GM21786 (cell line): ENCODE data around the gene STAG1.
"Not testable (repeated sequence)": the region's sequence is repeated elsewhere in the genome, so short reads cannot be mapped to it uniquely, and the experiment has no call there.

Source experiments
- ATAC-seq: cut with Tn5 transposase; IDR thresholded peaks from one replicate; pipeline ENCODE4 v1.9.1; 2021; ENCODE audit not compliant: unreplicated experiment

Gene STAG1

DNA sequence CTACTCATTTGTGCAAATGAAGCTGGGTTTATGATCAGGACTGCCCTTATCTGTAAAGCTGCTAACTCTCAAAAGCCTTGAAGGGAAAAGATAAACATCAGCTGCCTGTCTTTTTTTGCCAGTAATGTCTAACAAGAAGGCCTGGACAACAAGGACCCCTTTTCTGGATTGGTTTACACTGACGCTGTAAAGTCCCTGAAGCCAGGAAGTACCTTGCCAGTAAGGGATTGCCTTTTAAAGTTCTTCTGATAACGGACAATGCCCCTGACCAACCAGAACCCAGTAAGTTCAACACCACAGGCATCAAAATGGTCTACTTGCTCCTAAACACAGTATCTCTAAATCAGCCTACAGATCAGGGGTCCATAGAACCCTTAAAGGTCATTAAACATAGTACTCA is 324.0 kb downstream of the STAG1 start:
- ATAC-seq: no peak

DNA sequence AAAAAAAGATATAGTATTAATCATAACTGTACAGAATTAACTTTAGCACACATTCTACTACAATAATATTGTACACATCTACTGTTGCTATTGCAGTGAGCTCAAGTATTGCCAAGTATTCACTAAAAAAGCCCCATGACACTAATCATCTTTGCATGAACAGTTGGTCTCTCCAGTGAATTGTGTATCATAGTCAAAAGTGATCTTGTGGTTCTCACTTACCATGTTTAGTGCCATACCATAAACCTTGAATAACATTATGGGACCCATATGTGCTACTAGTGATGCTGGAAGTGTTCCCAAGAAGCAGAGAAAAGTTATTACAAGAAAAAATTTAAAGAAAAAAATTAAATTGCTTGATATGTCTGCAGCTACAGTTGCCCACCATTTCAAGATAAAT is 324.9 kb downstream of the STAG1 start:
- ATAC-seq: no peak

DNA sequence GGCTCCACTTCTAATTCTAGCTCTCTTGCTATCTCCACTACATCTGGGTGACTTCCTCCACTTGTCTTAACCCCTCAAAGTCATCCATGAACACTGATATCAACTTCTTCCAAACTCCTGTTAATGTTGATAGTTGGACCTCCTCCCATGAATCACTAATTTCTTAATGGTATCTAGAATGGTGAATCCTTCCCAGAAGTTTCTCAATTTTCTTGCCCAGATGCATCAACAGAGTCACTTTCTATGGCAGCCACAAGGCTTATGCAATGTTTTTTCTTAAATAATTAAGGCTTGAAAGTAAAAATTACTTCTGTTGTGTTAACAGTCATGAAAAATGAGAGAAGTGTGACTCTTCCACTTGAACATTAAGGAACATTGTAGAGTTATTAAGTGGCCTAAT is 337.7 kb downstream of the STAG1 start:
- ATAC-seq: no peak

DNA sequence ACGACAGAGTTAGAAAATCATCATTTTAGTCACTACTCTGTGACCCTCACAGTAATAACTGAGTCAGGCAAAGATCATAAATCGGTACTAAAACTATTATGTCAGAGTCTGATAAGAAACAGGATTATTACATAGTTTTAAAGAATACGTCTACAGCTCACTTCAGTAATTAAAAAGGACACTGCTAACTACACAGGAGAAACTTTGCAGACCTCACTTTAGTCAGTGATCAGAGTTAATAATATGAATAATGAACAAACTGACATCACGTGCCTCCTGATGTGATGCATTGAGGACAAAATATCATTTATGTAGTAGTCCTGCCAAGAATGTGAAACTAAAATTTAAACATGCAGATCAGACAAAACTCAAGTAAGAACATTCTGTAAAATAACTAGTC is 339.9 kb downstream of the STAG1 start:
- no peak for ATAC-seq

DNA sequence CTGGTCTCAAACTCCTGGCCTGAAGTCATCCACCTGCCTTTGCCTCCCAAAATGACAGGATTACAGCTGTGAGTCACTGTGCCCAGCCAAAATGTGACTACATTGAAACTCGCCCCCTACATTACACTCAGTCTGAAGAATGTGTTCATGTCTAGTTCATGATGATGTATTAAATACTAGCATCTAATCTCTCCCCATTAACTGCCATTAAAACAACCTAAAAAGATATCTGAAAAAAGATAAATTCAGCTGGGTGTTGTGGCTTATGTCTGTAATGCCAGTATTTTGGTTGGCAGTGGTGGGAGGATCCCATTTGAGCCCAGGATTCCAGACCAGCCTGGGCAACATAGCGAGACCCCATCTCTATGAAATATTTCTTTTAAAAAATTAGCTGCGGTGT is 342.6 kb downstream of the STAG1 start:
- ATAC-seq: no peak

DNA sequence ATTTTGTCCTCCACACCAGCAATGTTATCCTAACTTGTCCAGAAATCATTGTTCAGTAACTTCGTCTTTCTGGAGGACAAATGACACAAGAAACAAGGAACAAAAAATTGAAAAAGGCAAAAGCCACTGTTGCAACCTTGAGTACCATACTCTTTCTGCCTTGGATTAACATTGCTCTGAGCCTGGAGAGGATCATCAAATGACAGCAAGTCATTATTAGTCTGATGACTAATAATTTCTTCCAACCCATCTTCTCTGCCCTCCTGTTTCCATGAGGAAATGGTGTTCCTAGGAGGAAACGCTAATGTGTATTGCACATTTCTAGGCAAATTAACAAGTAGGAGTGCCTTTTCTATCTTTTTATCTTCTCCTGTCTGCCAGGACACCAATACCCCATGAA is 348.1 kb downstream of the STAG1 start:
- no peak for ATAC-seq

DNA sequence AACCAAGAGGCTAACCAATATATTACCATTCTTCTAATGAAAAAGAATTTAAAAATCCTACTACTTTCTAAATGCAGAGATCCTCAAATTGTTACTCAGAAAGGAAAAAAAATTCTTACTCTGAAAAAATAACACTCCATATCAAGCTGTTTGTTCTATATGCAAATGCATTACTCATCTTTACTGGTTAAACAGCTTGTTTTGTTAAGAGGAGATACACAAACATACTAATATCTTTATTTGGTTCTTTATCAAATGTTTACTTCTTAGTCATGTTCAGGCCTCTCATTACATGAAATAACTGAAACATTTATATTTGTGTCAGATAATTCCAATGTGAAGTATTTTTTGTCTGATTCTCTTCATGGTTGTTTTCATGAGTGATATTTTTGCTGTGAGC is 355.3 kb downstream of the STAG1 start:
- no peak for ATAC-seq

DNA sequence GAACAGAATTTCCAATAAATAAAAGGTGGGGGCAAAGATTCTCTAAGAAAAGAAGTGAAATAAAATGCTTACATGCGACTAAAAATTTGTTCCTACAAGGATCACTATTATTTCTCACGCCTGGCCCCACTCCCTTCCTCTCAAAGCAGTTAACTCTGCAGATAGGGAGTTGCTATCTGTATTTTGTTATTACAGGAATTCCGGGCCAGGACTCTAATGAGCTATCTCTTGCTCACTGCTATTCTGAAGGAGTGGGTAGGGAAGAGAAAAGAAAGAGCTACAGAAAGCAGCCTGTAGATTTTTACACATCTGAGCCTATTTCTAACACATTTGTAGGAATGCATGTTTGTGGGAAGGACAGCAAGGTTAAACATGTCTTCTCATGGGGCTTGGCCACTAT is 361.6 kb downstream of the STAG1 start:
- no peak for ATAC-seq

DNA sequence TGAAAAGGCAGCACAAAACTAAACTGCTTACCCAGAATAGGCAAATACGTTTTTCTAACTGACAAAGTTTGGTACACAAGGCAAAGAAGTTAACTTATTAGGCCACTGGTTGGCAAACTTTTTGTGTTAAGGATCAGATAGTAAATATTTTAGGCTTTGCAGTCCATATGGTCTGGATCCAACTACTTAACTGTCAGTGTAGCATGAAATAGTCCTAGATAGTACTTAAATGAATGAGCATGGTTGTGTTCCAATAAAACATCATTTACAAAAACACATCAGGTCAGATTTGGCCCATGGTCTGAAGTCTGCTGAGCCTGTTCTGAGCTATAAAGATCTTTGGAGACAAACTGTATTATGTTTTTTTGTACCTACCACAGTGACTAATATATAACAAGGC is 365.1 kb downstream of the STAG1 start:
- no peak for ATAC-seq

DNA sequence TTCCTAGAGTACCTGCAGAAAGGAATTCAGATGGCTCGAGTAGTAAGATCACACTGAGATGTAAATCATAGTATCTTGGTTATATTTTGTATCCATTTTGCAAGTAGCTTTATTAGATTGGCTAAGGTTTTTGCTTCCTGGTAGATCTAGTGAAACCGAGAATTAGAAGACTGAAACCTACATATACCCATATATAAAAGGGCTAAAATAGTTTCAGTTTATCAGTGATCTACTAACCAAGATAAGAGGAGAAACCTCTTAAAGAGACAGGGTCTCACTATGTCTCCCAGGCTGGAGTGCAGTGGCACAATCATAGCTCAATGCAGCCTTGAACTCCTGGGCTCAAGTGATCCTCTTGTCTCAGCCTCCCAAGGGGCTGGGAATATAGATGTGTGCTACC is 366.7 kb downstream of the STAG1 start:
- peak; percentile 84 for ATAC-seq

DNA sequence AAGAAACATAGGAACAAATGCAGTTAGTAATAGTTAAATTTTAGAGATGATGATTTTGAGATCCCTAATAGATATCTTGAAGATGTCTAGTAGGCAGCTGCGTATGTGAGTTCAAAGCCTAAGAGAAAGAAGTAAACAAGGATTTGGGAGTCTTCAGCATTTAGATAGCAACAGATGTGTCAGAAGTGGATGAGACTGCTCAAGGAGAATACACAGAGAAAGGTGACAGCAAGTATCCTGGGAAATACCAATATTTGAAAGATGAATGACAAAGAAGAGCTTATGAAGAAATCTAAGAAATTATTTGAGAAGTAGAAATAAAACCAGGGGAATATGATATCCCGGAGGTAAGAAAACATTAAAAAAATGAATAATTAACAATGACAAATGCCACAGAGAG is 371.1 kb downstream of the STAG1 start:
- ATAC-seq: no peak

DNA sequence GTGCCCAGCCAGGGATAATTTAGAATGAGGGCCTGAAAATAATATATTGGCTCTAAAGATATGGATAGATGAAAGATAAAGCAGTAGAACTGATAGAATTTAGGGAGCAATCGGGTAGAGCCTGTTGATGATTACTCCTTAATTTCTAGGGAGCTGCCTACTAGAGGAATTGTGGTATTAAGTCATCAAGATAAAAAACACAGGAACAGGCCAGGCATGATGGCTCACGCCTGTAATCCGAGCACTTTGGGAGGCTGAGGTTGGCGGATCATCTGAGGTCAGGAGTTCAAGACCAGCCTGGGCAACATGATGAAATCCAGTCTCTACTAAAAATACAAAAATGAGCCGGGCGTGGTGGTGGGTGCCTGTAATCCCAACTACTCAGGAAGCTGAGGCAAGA is 371.6 kb downstream of the STAG1 start:
- ATAC-seq: no peak

DNA sequence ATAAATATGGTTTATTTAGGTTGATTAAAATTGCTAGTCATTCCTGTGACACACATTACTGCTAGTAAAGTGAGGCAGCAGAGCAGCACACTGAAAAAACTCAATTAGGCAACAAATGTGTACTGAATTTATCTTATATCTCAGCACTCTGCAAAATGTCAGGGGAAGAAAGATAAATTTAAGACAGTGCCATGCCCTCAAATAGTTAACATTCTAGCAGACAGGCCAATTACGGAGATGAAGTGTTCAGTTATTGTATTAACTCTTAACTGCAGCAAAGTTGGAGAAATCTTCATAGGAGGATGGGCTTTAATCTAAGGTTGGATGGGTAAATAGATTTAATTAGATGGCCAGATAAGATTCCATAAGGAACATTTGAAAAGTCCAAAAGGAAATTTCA is 374.2 kb downstream of the STAG1 start:
- no peak for ATAC-seq

DNA sequence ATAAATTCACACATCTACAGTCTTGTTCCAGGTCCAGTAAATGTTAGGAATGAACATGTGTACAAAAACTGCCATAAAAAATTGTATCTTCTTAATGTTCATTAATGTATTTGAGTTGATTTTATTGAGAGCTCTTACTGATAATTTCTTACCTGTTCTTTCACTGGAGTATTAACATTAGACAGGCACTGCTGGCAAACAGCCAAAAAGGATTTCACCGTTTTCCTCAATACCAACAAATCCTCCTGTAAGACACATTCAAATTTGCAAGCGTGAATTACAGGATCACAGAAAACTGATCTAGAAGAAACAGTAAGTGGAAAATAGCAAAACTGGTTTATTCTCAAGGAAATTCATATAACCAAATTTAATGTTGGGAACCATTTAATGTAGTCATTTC is 374.7 kb downstream of the STAG1 start:
- no peak for ATAC-seq

DNA sequence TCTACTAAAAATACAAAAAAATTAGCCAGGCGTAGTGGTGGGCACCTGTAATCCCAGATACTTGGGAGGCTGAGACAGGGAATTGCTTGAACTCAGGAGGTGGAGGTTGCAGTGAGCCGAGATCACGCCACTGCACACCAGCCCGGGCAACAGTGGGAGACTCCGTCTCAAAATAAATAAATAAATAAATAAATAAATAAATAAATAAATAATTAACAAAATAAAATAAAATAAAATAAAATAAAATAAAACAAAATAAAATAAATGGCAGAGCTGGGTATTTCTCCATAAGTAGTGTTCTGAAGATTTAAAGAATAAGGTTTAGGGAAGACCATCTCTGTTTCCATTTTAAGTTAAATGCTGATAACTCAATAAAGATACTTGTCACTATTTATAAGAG is 376.4 kb downstream of the STAG1 start:
- not testable (repeated sequence) for ATAC-seq

DNA sequence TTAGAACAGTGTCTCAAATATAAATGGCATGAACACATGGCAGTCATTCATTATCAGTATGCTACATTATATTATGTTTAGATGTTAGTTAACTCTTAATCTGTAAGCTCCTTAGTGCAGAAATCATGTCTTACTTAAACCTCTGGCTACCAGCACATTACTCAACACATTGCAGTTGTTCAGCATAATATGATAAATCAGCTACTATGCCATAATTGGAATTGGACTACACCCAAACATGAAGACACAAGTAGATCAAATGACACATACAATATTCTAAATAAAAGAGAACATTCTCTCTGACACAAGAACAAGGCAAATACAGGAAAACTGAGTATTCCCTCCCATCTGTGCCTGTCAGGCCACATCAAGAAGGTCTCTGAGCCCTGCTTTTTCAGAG is 385.9 kb downstream of the STAG1 start:
- no peak for ATAC-seq

DNA sequence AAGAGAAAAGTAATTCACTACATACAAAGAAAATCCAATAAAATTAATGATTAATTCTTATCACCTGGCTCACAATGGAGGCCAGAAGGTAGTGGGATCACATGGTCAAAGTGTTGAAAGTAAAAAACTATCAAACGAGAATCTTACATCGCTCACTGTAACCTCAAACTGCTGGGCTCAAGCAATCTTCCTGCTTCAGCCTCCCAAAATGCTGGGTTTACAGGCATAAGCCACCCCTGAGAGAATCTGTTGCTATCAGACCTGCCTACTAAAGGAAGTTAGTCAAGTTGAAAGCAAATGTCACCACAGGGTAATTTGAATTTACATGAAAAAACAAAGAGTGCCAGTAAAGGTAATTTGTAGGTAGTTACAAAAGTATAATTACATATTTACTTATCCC is 398.7 kb downstream of the STAG1 start:
- no peak for ATAC-seq

DNA sequence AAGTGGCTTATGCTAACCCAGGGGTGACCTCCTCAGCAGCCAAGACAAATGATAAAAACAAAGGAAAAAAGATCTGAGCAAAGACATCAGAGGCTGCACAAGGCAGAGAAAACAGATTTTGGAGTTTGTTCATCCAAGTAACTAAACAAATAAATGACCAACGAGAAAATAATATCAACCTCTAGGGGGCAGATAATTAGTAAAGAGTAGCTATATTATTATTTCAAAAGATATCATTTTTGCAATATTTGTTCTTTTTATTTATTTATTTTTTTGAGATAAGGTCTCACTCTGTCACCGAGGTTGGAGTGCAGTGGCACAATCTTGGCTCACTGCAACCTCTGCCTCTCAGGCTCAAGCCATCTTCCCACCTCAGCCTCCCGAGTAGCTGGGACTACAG is 400.3 kb downstream of the STAG1 start:
- no peak for ATAC-seq

DNA sequence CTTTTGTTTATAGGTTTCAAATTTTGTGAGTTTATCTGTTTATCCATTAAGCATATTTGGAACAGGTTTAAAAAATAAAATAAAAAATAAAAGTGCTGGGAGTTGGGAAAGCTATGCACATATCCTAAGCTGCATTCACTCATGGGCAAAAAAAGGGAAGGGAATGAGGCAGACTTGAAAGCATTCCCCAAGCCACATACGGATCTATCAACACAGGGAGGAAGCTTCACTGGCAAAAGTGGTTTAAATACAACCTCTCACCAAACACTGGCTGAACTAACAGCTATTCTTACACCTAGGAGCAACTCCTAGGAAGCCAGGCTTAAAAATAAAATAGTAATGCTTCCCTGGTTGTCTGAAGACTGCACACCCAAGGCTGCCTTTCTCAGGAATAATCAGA is 400.8 kb downstream of the STAG1 start:
- ATAC-seq: no peak

DNA sequence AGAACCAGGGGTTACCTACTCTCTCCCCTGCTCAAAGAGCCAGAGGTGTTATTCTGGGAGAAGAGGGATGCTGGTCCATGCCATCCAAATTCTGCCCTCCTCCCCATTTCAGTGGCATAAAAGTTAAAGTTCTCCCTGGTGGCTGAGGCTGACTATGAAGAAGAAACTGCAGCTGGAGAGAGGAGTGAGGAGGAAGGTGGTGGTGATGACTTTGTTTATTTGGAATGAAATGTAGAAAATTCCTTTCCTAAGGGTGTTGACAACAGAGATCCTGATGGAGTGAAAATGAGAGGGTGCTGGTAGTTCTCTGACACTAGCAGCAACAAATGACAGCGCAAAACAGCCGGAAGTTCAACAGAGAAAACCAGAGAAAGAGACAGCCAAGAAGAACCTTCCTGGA is 401.6 kb downstream of the STAG1 start:
- ATAC-seq: no peak

DNA sequence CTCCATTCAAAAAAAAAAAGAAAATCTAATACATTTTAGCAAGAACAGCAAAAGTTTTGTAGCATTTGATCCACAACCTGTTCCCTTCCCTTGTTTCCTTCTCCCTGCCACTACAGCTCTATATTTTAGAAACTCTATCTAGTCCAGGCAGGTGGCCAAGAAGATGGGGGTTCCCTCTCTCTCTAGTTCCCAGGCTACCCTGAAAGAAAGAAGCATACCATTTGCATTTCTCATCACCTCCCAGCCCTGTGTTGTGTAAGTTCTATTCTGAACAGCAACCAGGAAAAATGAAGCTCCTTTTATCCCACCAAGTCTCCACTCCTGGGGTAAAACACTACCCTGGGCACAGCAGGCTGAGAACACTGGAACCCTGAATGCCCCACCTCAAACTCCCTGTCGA is 402.0 kb downstream of the STAG1 start:
- no peak for ATAC-seq

DNA sequence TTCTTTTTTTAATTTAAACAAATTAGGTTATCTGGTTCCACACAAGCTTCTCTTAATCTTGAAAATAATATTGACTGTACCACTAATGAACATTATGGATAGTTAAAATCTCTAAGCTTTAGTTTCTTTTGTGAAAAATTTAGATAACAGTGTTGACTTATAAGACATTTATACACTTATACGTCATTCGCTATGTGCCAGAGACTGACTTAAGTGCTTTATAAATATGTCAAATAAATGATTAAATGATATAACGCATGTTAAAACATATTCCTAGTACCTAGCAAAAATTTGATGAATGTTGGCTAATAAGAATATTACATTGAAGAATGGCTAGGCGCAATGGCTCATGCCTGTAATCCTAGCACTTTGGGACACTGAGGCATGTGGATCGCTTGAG is 405.7 kb downstream of the STAG1 start:
- ATAC-seq: no peak

DNA sequence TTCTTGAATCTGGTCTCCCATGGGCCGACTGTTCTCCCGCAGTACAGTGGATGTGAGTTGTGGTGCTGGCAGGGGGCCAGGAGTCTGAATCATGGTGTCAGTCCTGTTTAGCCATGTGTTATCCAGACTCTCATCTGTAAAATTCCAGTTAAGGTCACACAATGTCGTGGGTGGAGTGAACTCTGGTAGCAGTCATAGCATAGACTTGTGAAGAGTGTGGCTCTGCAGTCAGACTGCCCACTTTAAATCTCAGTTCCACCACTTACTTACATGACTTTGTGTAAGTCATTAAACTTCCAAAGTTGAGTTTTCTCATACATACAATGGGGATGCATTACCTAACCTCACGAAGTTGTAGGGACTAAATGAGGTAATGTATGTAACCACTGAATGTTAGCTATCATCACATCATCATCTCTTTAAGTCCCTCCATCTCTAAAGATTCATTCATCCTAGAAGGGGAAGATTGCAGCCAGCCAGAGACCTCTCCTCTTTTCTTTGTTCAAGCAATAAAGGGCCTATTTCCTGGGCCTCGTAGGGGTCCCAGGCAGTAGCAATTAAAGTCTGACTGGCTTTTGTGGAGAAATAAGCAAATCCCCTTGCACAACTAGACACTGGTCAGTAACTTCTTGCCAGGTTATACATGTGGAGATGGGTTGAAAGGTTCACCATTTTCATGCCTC is 408.2 kb downstream of the STAG1 start:
- no peak for ATAC-seq

DNA sequence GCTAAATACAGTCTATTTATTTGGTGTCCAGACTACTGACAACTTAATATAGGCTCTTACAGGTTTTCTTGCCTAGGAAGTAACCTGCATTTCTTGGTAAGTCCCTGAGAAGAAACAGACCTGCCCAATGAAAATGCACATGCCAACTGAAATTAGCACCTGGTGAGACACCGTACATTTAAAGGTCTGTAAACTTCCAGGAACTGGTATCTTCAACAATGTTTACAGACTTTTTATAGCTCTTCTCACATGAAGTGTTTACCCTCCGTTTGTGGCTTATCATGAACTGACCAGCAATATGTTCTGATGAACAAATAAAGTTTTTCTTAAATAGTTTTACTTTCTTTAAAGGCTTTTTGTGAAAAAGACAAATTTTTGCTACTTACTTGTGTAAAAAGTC is 408.7 kb downstream of the STAG1 start:
- ATAC-seq: no peak
